ENCODE data around the gene CCDC196.

CCDC196 gene

DNA sequence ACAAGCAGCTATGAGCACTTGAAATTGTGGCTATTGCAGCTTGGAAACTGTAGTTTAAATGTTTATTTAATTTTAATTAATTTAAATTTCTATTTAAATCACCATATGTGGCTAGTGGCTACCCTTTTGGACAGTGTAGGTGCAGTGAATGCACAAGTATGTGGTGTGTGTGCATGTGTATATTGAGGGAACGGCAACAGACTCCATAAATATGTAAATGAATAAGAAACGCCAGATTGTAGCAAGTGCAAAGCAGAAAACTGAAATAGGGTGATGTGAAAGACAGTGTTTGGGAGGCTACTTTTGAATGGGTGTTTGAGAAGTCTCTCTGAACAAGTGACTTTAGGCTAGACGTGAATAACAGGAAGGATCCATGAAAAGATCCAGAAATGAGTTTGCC lies 32.7 kb upstream of the CCDC196 start:
- no peak for TF ChIP-seq CTCF (IDR thresholded peaks at IDR 0.05; ENCODE audit: low read depth, low read length, missing control alignments)
- DNase-seq (ENCODE audit: low read depth): no peak
- H3K4me3 ChIP-seq (ENCODE audit: low read depth, low read length): no peak overlapping the region
- in situ Hi-C loops (cut with HindIII; ENCODE audit: low sequenced_read_pairs): no loop called here

- no peak overlapping the region for H3K4me3 ChIP-seq (ENCODE audit: low read depth, low read length)
- TF ChIP-seq CTCF (IDR thresholded peaks at IDR 0.05; ENCODE audit: low read depth, low read length, missing control alignments): no peak
- DNase-seq (ENCODE audit: low read depth): no peak
- in situ Hi-C loops (cut with HindIII; ENCODE audit: low sequenced_read_pairs): no loop called here
Observed at GRCh38 chr14:66459603-66460002, 26.6 kb upstream of the CCDC196 start.

DNA sequence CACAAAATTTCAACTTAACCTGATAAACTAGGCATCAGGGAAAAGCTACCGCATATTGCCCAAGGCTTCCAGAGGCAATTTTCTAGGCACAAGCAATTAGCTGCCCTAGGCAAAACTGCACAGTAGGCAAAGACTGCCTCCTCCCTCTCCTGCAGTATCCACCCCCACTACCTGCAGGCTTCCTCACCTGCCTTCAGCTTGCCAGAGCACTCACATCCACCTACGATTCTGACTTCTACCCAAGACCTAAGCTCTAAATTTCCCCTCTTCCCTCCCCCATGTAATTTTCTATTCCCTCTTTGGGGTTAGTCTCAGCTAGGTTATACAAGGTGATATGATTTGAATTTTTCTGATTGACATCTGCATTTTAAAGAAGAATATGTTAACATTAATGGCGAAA lies 21.9 kb upstream of the CCDC196 start:
- TF ChIP-seq CTCF (IDR thresholded peaks at IDR 0.05; ENCODE audit: low read depth, low read length, missing control alignments): no peak
- in situ Hi-C loops (cut with HindIII; ENCODE audit: low sequenced_read_pairs): no loop called here
- H3K4me3 ChIP-seq (ENCODE audit: low read depth, low read length): no peak overlapping the region
- DNase-seq (ENCODE audit: low read depth): no peak

- no peak for TF ChIP-seq CTCF (IDR thresholded peaks at IDR 0.05; ENCODE audit: low read depth, low read length, missing control alignments)
- in situ Hi-C loops (cut with HindIII; ENCODE audit: low sequenced_read_pairs): no loop called here
Observed at GRCh38 chr14:66468778-66469367, 17.3 kb upstream of the CCDC196 start.

DNA sequence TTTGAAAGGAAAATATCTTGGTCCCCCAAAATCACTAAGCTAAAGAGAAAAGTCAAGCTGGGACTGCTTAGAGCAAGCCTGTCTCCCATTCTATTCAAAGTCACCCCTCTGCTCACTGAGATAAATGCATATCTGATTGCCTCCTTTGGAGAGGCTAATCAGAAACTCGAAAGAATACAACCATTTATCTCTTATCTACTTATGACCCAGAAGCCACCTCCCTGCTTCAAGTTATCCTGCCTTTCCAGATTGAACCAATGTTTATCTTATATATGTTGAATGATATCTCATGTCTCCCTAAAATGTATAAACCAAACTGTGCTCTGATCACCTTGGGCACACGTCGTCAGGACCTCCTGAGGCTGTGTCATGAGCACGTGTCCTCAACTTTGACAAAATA lies 14.6 kb upstream of the CCDC196 start:
- in situ Hi-C loops (cut with HindIII; ENCODE audit: low sequenced_read_pairs): no loop called here

More at GRCh38 chr14:66468778-66469367, 17.3 kb upstream of the CCDC196 start:
- no peak overlapping the region for H3K4me3 ChIP-seq (ENCODE audit: low read depth, low read length)
- DNase-seq (ENCODE audit: low read depth): no peak

DNA sequence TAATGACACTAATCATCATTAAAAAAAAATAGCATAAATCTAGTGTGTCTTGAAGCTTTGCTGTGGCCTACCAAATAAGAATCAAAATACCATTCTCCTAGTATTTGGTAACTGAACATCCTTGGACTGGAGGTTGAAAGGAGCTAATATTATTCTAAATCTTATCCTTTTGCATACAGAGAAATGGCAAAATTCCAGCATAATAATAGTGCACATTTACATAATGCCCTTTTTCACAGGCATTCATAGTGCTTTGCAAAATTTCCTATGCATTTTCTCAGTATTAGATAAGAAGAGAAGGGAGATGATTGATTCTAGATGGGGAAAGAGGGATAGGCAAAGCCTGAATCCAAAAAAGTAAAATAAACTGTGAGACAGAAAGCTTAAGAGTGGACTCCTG lies 13.9 kb upstream of the CCDC196 start:
- H3K4me3 ChIP-seq (ENCODE audit: low read depth, low read length): no peak overlapping the region
- in situ Hi-C loops (cut with HindIII; ENCODE audit: low sequenced_read_pairs): no loop called here
- TF ChIP-seq CTCF (IDR thresholded peaks at IDR 0.05; ENCODE audit: low read depth, low read length, missing control alignments): no peak
- no peak for DNase-seq (ENCODE audit: low read depth)

More for the DNA sequence above, 14.6 kb upstream of the CCDC196 start:
- DNase-seq (ENCODE audit: low read depth): no peak
- H3K4me3 ChIP-seq (ENCODE audit: low read depth, low read length): no peak overlapping the region
- no peak for TF ChIP-seq CTCF (IDR thresholded peaks at IDR 0.05; ENCODE audit: low read depth, low read length, missing control alignments)
